Nephron progenitor cell (in vitro differentiated cells): ENCODE results near the gene C11orf54.

Experiments used
- DNase-seq: peaks from one replicate; pipeline ENCODE4 v3.0.0; 2021
- H3K27ac Mint-ChIP-seq: 2 replicates; pipeline ENCODE4 v1.8.0; 2021; ENCODE audit warnings: mild to moderate bottlenecking, moderate library complexity, mixed read lengths
- H3K27me3 Mint-ChIP-seq: 2 replicates; pipeline ENCODE4 v1.8.0; 2021; ENCODE audit warnings: mild to moderate bottlenecking, low read depth, mixed read lengths; ENCODE audit not compliant: poor library complexity
- H3K36me3 Mint-ChIP-seq: 2 replicates; pipeline ENCODE4 v1.8.0; 2021; ENCODE audit warnings: low read depth, mixed read lengths
- H3K4me1 Mint-ChIP-seq: 2 replicates; pipeline ENCODE4 v1.8.0; 2021; ENCODE audit warnings: mixed read lengths
- H3K4me3 Mint-ChIP-seq: 2 replicates; pipeline ENCODE4 v1.8.0; 2021; ENCODE audit warnings: mild to moderate bottlenecking, moderate library complexity, mixed read lengths
- H3K9me3 Mint-ChIP-seq: 2 replicates; pipeline ENCODE4 v1.8.0; 2021; ENCODE audit warnings: mild to moderate bottlenecking, moderate library complexity, mixed read lengths
- CTCF ChIP-seq: fragments of 200-600 bp; sonication (generic); IDR thresholded peaks from 2 replicates; pipeline ENCODE4 v1.5.0; 2021; ENCODE audit warnings: antibody characterized with exemption

The C11orf54 gene

GRCh38 chr11:93813974-93814373, 72.5 kb downstream of the C11orf54 start:
- H3K27ac Mint-ChIP-seq, result no peak overlapping the region
- H3K4me3 Mint-ChIP-seq, result no peak overlapping the region
- peaks cover 71% of the 10 kb centered on the region for H3K36me3 Mint-ChIP-seq
- peaks cover 17% of the 10 kb centered on the region for H3K4me1 Mint-ChIP-seq
- no peaks in the 10 kb centered on the region for H3K27me3 Mint-ChIP-seq
- no peak for TF ChIP-seq CTCF
- DNase-seq, result no peak
- no peaks in the 10 kb centered on the region for H3K9me3 Mint-ChIP-seq
